DND-41 (cell line): ENCODE data around the gene AKR1C2.

Experiments used
- CTCF ChIP-seq: IDR thresholded peaks from 2 replicates; pipeline ENCODE4 v1.5.1; 2012; ENCODE audit warnings: borderline replicate concordance, low read length, moderate library complexity, mild to moderate bottlenecking; ENCODE audit not compliant: poor library complexity, severe bottlenecking; ENCODE audit errors: extremely low read depth
- EZH2 ChIP-seq: IDR thresholded peaks from 3 replicates; pipeline ENCODE4 v1.6.1; 2012; ENCODE audit warnings: borderline replicate concordance, low read depth, mild to moderate bottlenecking, moderate library complexity, low read length, inconsistent platforms; ENCODE audit not compliant: severe bottlenecking

GRCh38 chr10:4984223-4984622, 19.4 kb downstream of the AKR1C2 start:
- no peak for TF ChIP-seq CTCF
- TF ChIP-seq EZH2: no peak
